ENCODE measurements around the gene UQCC5.

Gene UQCC5

GRCh38 chr3:52570076-52570475 lies 33.7 kb downstream of the UQCC5 start:
- DNase-seq (ENCODE audit: low read depth) = no peak

GRCh38 chr3:52572221-52572620 lies 35.8 kb downstream of the UQCC5 start:
- no peak for DNase-seq (ENCODE audit: low read depth)

- no peak for DNase-seq (ENCODE audit: low read depth)
Measured at GRCh38 chr3:52574056-52574965, 37.9 kb downstream of the UQCC5 start.
